GM23248 (cell line): ENCODE results near the gene RNPS1.
"Not testable (repeated sequence)": the region's sequence is repeated elsewhere in the genome, so short reads cannot be mapped to it uniquely, and the experiment has no call there.

ENCODE experiments used
- EZH2 ChIP-seq: fragments of 200-600 bp; sonication (generic); IDR thresholded peaks from 2 replicates; pipeline ENCODE4 v1.6.1; 2018; ENCODE audit warnings: antibody characterized with exemption, mild to moderate bottlenecking; ENCODE audit not compliant: insufficient read depth, poor library complexity, severe bottlenecking
- EZH2phosphoT487 ChIP-seq: fragments of 200-600 bp; sonication (generic); IDR thresholded peaks from 2 replicates; pipeline ENCODE4 v1.6.1; 2018; ENCODE audit warnings: antibody characterized with exemption, moderate library complexity, mild to moderate bottlenecking, low read depth; ENCODE audit not compliant: insufficient read depth

- TF ChIP-seq EZH2, EZH2phosphoT487: not testable (repeated sequence)
Measured at GRCh38 chr16:2240331-2240730, 27.6 kb downstream of the RNPS1 start.
